ENCODE measurements around the gene FNDC3A. TPM values are rescaled to one million over a fixed set of nuclear protein-coding genes. Genes with fewer than 3 reads are reported as not detected.

Gene FNDC3A
- polyA plus RNA-seq, 1 experiment = 82.1 TPM

GRCh38 chr13:49213997-49214916 lies 238.5 kb downstream of the FNDC3A start:
- DNase-seq (ENCODE audit: low read depth, low spot score) = no peak
- POLR2A ChIA-PET = no interaction called here
- H3K4me3 ChIP-seq (ENCODE audit: low read depth, low read length) = no peak overlapping the region
- no peak for TF ChIP-seq CTCF (IDR thresholded peaks at IDR 0.05; ENCODE audit: low read depth, low read length)
- no peak overlapping the region for H3K27ac ChIP-seq (ENCODE audit: low read depth, low read length)
- peaks cover 22% of the 10 kb centered on the region for H3K27me3 ChIP-seq (ENCODE audit: control insufficient read depth, insufficient read depth, low read length)
- peaks cover 2% of the 10 kb centered on the region; the same call in 1 of the 2 replicates for H3K9me3 ChIP-seq (ENCODE audit: control insufficient read depth, insufficient read depth, low read length)
- CTCF ChIA-PET = no interaction called here

- POLR2A ChIA-PET = no interaction called here
- Histone ChIP-seq H3K9me3 (ENCODE audit: control insufficient read depth, insufficient read depth, low read length) (peaks cover 4% of the 10 kb centered on the region; the same call in 1 of the 2 replicates), H3K27me3 (ENCODE audit: control insufficient read depth, insufficient read depth, low read length) (peaks cover 28% of the 10 kb centered on the region), H3K4me3 (ENCODE audit: low read depth, low read length) (no peak overlapping the region), H3K27ac (ENCODE audit: low read depth, low read length) (no peak overlapping the region)
- DNase-seq (ENCODE audit: low read depth, low spot score) = no peak
- no peak for TF ChIP-seq CTCF (IDR thresholded peaks at IDR 0.05; ENCODE audit: low read depth, low read length)
- CTCF ChIA-PET = no interaction called here
Measured at GRCh38 chr13:49214917-49215376, 239.2 kb downstream of the FNDC3A start.

- TF ChIP-seq CTCF (IDR thresholded peaks at IDR 0.05; ENCODE audit: low read depth, low read length) = no peak
- peaks cover 37% of the 10 kb centered on the region for H3K27me3 ChIP-seq (ENCODE audit: control insufficient read depth, insufficient read depth, low read length)
- no peak overlapping the region for H3K27ac ChIP-seq (ENCODE audit: low read depth, low read length)
- DNase-seq (ENCODE audit: low read depth, low spot score) = no peak
- H3K4me3 ChIP-seq (ENCODE audit: low read depth, low read length) = no peak overlapping the region
- ChIA-PET CTCF (interaction anchor here (1.5 kb wide), 1 partner anchor 64 kb away, joined by 4 read pairs; no protein-coding TSS in a partner anchor), POLR2A (no interaction called here)
- peaks cover 4% of the 10 kb centered on the region; the same call in 1 of the 2 replicates for H3K9me3 ChIP-seq (ENCODE audit: control insufficient read depth, insufficient read depth, low read length)
Measured at GRCh38 chr13:49216334-49216733, 240.6 kb downstream of the FNDC3A start.

- H3K9me3 ChIP-seq (ENCODE audit: control insufficient read depth, insufficient read depth, low read length) = peaks cover 4% of the 10 kb centered on the region; the same call in 1 of the 2 replicates
- CTCF ChIA-PET = no interaction called here
- peaks cover 54% of the 10 kb centered on the region for H3K27me3 ChIP-seq (ENCODE audit: control insufficient read depth, insufficient read depth, low read length)
- DNase-seq (ENCODE audit: low read depth, low spot score) = no peak
- no peak overlapping the region for H3K27ac ChIP-seq (ENCODE audit: low read depth, low read length)
- TF ChIP-seq CTCF (IDR thresholded peaks at IDR 0.05; ENCODE audit: low read depth, low read length) = no peak
- POLR2A ChIA-PET = no interaction called here
- H3K4me3 ChIP-seq (ENCODE audit: low read depth, low read length) = no peak overlapping the region
Measured at GRCh38 chr13:49217962-49218492, 242.3 kb downstream of the FNDC3A start.

Data from AG04450 (cell line).